ENCODE results near the gene CACNG3.
"Not testable (repeated sequence)": the region's sequence is repeated elsewhere in the genome, so short reads cannot be mapped to it uniquely, and the experiment has no call there.

CACNG3 gene

DNA sequence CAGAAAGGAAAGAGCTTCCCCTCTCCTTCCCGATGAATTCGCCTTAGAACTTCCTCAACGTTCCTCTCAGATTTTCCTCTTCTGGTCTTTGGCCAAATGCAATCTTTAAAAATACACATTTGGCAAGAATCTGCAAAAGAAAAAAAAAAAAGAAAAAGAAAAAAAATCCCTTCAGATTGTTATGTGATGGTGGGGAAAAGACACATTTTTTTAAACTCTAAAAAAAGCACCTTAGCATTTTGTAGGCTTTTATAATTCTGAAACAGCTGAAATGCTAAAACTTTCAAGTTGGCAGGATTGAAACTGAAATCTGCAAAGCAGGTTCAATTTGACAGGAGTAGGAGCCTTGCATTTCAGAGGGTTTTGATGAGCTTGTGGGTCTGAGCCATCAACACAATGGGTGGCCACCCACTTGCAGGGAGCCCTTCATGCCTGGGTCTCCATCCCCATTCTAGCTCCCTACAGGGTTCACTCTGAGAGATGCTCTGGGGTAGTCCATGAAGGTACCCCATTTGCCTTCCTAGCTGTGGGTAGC is 33.1 kb downstream of the CACNG3 start:
- in situ Hi-C loops (cut with HindIII; ENCODE audit: low pct_ligation_motif_present, low sequenced_read_pairs): no loop called here
- TF ChIP-seq, protein P1, sequence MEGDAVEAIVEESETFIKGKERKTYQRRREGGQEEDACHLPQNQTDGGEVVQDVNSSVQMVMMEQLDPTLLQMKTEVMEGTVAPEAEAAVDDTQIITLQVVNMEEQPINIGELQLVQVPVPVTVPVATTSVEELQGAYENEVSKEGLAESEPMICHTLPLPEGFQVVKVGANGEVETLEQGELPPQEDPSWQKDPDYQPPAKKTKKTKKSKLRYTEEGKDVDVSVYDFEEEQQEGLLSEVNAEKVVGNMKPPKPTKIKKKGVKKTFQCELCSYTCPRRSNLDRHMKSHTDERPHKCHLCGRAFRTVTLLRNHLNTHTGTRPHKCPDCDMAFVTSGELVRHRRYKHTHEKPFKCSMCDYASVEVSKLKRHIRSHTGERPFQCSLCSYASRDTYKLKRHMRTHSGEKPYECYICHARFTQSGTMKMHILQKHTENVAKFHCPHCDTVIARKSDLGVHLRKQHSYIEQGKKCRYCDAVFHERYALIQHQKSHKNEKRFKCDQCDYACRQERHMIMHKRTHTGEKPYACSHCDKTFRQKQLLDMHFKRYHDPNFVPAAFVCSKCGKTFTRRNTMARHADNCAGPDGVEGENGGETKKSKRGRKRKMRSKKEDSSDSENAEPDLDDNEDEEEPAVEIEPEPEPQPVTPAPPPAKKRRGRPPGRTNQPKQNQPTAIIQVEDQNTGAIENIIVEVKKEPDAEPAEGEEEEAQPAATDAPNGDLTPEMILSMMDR (IDR thresholded peaks at IDR 0.05; ENCODE audit: low read depth, low read length, missing control alignments): no peak
- no peak for DNase-seq
- Histone ChIP-seq H3K27me3 (replicated peaks) (no peaks in the 10 kb centered on the region), H3K27ac (no peak overlapping the region), H3K36me3 (replicated peaks) (no peaks in the 10 kb centered on the region), H3K4me3 (ENCODE audit: low read depth, low read length) (no peak overlapping the region)

- no peak for DNase-seq
- TF ChIP-seq, protein P1 (IDR thresholded peaks at IDR 0.05; ENCODE audit: low read depth, low read length, missing control alignments): no peak
- Histone ChIP-seq H3K27ac (no peak overlapping the region), H3K4me3 (ENCODE audit: low read depth, low read length) (no peak overlapping the region), H3K27me3 (replicated peaks) (no peaks in the 10 kb centered on the region), H3K36me3 (replicated peaks) (no peaks in the 10 kb centered on the region)
- in situ Hi-C loops (cut with HindIII; ENCODE audit: low pct_ligation_motif_present, low sequenced_read_pairs): no loop called here
Observed at GRCh38 chr16:24291932-24292331, 35.8 kb downstream of the CACNG3 start.

GRCh38 chr16:24294131-24294530 is 38.0 kb downstream of the CACNG3 start:
- in situ Hi-C loops (cut with HindIII; ENCODE audit: low pct_ligation_motif_present, low sequenced_read_pairs): no loop called here
- TF ChIP-seq, protein P1 (IDR thresholded peaks at IDR 0.05; ENCODE audit: low read depth, low read length, missing control alignments): no peak

DNA sequence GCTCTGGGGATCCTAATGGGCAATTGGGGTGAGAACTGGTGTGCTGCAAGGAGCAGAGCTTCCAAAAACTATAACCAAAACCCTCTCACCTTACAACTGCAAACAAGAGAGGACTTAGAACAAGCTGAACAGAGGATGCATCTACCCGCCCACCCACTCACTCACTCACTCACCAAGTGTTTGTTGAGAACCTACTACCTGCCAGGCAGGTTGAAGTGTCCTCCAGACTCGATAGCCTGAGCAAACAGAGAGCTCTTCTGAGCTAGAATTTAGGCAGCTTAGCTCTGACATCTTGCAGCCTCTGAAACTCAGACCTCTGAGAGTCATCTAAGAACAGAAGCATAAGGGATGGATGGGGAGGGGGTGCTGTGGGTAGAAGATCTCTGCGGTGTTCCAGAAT is 41.2 kb downstream of the CACNG3 start:
- TF ChIP-seq, protein P1 (IDR thresholded peaks at IDR 0.05; ENCODE audit: low read depth, low read length, missing control alignments): no peak
- DNase-seq: no peak
- no peak overlapping the region for H3K4me3 ChIP-seq (ENCODE audit: low read depth, low read length)
- in situ Hi-C loops (cut with HindIII; ENCODE audit: low pct_ligation_motif_present, low sequenced_read_pairs): no loop called here
- H3K36me3 ChIP-seq (replicated peaks): no peaks in the 10 kb centered on the region
- no peak overlapping the region for H3K27ac ChIP-seq
- no peaks in the 10 kb centered on the region for H3K27me3 ChIP-seq (replicated peaks)

More at GRCh38 chr16:24294131-24294530, 38.0 kb downstream of the CACNG3 start:
- no peak overlapping the region for H3K27ac ChIP-seq
- no peak overlapping the region for H3K4me3 ChIP-seq (ENCODE audit: low read depth, low read length)
- H3K27me3 ChIP-seq (replicated peaks): no peaks in the 10 kb centered on the region
- no peaks in the 10 kb centered on the region for H3K36me3 ChIP-seq (replicated peaks)
- DNase-seq: no peak

- Histone ChIP-seq H3K4me3 (ENCODE audit: low read depth, low read length) (no peak overlapping the region), H3K27ac (no peak overlapping the region), H3K27me3 (replicated peaks) (no peaks in the 10 kb centered on the region), H3K36me3 (replicated peaks) (no peaks in the 10 kb centered on the region)
- TF ChIP-seq, protein P1 (IDR thresholded peaks at IDR 0.05; ENCODE audit: low read depth, low read length, missing control alignments): no peak
- in situ Hi-C loops (cut with HindIII; ENCODE audit: low pct_ligation_motif_present, low sequenced_read_pairs): no loop called here
- DNase-seq: no peak
Observed at GRCh38 chr16:24298548-24299167, 42.5 kb downstream of the CACNG3 start.

- DNase-seq; H3K27me3 ChIP-seq (replicated peaks); in situ Hi-C loops (cut with HindIII; ENCODE audit: low pct_ligation_motif_present, low sequenced_read_pairs); H3K27ac ChIP-seq; H3K36me3 ChIP-seq (replicated peaks); H3K4me3 ChIP-seq (ENCODE audit: low read depth, low read length): not testable (repeated sequence)
Observed at GRCh38 chr16:24300750-24301149, 44.6 kb downstream of the CACNG3 start.
